GM12892 (cell line): ENCODE measurements around the gene FRAS1.

Experiments used
- POLR2A ChIP-seq: IDR thresholded peaks from 2 replicates; pipeline ENCODE4 v1.6.1; 2011; ENCODE audit warnings: low read depth, low read length, control low read depth
- POLR2AphosphoS5 ChIP-seq: IDR thresholded peaks from 2 replicates; pipeline ENCODE4 v1.6.1; 2011; ENCODE audit warnings: low read depth, low read length, control low read depth
- TAF1 ChIP-seq: IDR thresholded peaks from 2 replicates; pipeline ENCODE4 v1.6.1; 2011; ENCODE audit warnings: low read depth, mild to moderate bottlenecking, control low read depth, low read length, borderline replicate concordance

DNA sequence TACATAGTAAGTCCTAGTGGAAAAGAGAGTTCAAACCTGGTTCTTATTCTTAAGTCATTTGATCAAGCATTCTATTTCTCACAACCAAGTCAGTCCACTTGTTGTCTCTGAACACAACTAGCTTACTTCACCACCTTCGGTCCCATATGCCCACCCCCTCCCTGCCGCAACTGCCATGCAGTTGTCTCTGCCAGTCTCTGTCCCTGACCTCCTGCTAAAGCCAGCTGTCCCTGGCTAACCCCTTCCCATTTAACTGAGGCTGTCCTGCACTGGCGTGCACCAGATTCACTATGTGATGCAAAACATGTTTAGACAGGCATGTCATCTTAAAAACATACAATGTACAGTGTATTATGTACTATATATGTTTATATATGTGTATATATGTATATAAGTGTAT, 12.7 kb downstream of the FRAS1 start:
- TF ChIP-seq POLR2A: no peak
- no peak for TF ChIP-seq POLR2AphosphoS5
- TF ChIP-seq TAF1: no peak
